Gastroesophageal sphincter (tissue), 4 donors: Measurements from ENCODE around the gene IL10RA. TPM values are rescaled to one million over a fixed set of nuclear protein-coding genes. Genes with fewer than 3 reads are reported as not detected.
A peak's percentile ranks its signal among the peaks of the same experiment; 100 is the strongest.

Experiments
- ATAC-seq: fragments of 150-250 bp; one replicate; pipeline ENCODE4 v1.9.1; 2016; ENCODE audit warnings: mild to moderate bottlenecking, moderate library complexity
- H3K27ac ChIP-seq, 4 donors: fragments of 200-600 bp; sonication (generic) in 3 of 4; 1 replicate in 3 of 4; 2 replicates in 1 of 4; pipeline ENCODE4 v1.5.1; 2016 to 2019
- H3K27me3 ChIP-seq: fragments of 200-600 bp; sonication (generic); one replicate; pipeline ENCODE4 v1.5.1; 2019
- H3K36me3 ChIP-seq, 2 donors: fragments of 200-600 bp; sonication (generic); one replicate each; pipeline ENCODE4 v1.5.1; 2019; ENCODE audit warnings: control low read depth in 1 of 2
- H3K4me1 ChIP-seq, 3 donors: fragments of 200-600 bp; sonication (generic); 1 replicate in 2 of 3; 2 replicates in 1 of 3; pipeline ENCODE4 v1.5.1; 2016 to 2019; ENCODE audit warnings: control low read depth in 2 of 3
- H3K4me3 ChIP-seq, 2 donors: fragments of 200-600 bp; sonication (generic); one replicate each; pipeline ENCODE4 v1.5.1; 2019; ENCODE audit warnings: mild to moderate bottlenecking in 1 of 2, moderate library complexity in 1 of 2
- H3K9me3 ChIP-seq, 3 donors: fragments of 200-600 bp; sonication (generic); one replicate each; pipeline ENCODE4 v1.5.1; 2017 to 2019; ENCODE audit warnings: control low read depth in 2 of 3
- EP300 ChIP-seq: sonication (generic); formaldehyde crosslinking; IDR thresholded peaks from one replicate; pipeline ENCODE4 v1.6.1; 2017; ENCODE audit warnings: antibody characterized with exemption, mild to moderate bottlenecking
- POLR2A ChIP-seq, 2 donors: fragments of 450-650 bp; IDR thresholded peaks; one replicate each; pipeline ENCODE4 v1.6.1; 2017; ENCODE audit warnings: antibody characterized with exemption in 2 of 2, mild to moderate bottlenecking in 2 of 2, moderate library complexity in 1 of 2
- POLR2AphosphoS5 ChIP-seq: sonication (generic); formaldehyde crosslinking; IDR thresholded peaks from one replicate; pipeline ENCODE4 v1.6.1; 2017; ENCODE audit warnings: antibody characterized with exemption
- WGBS, 2 donors: methylation state at CpG; one replicate each; pipeline ENCODE4 v1.1.5; 2018; ENCODE audit warnings: low coverage in 1 of 2; 5-methylcytosine and 5-hydroxymethylcytosine counted together
- total RNA-seq, 4 donors: library from RNA; depleted of rRNA; stranded (reverse); fragments of >200 nt; gene quantifications; one replicate each; pipeline ENCODE4 v1.1.0, GENCODE V29; 2016
- TF ChIP-seq, protein P1 (sequence below), 4 experiments: fragments of 200-600 bp in 2 of 4; fragments of 450-650 bp in 2 of 4; sonication (generic) in 1 of 4; IDR thresholded peaks; one replicate each; pipeline ENCODE4 v1.5.1; 2017 to 2019; ENCODE audit warnings: antibody characterized with exemption in 4 of 4, mild to moderate bottlenecking in 2 of 4, moderate library complexity in 2 of 4

The IL10RA gene
- total RNA-seq, 4 donors from 2014 or later: 16.7 to 37.3 (median 24.3) TPM

DNA sequence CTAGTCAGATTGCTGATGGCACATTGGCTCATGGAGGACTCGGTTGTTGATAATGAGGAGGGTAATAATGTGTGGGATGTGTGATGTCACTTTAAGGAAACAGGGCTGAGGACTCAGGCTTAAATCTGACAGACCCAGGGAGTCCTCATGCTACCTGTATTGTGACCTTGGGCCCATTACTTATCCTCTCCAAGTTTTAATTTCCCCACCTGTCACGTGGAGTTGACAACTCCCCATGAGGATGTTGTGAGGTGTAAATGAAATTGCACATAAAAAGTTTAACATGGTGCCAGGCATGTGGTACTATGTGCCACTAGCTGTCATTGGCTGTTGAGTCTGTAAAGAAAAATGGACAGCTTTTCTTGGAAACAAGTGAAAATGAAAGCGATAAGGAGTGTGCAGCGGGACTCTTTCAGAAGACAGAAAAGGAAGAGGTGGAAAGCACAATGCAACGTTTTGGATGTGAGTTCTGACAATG lies 15.3 kb downstream of the IL10RA start:
- Histone ChIP-seq H3K27me3 (peaks cover 8% of the 10 kb centered on the region), H3K4me1 (peaks cover 0 to 8% (median 0%) of the 10 kb centered on the region in 3 donors), H3K4me3 (no peak overlapping the region), H3K27ac (peak overlapping the region in 1 of 4 donors; percentile 65), H3K36me3 (peaks cover 0 to 29% of the 10 kb centered on the region in 2 donors), H3K9me3 (peaks cover 0 to 8% (median 0%) of the 10 kb centered on the region in 3 donors)
- no peak for TF ChIP-seq POLR2A (IDR thresholded peaks at IDR 0.05)
- no peak for TF ChIP-seq POLR2AphosphoS5
- TF ChIP-seq, protein P1, sequence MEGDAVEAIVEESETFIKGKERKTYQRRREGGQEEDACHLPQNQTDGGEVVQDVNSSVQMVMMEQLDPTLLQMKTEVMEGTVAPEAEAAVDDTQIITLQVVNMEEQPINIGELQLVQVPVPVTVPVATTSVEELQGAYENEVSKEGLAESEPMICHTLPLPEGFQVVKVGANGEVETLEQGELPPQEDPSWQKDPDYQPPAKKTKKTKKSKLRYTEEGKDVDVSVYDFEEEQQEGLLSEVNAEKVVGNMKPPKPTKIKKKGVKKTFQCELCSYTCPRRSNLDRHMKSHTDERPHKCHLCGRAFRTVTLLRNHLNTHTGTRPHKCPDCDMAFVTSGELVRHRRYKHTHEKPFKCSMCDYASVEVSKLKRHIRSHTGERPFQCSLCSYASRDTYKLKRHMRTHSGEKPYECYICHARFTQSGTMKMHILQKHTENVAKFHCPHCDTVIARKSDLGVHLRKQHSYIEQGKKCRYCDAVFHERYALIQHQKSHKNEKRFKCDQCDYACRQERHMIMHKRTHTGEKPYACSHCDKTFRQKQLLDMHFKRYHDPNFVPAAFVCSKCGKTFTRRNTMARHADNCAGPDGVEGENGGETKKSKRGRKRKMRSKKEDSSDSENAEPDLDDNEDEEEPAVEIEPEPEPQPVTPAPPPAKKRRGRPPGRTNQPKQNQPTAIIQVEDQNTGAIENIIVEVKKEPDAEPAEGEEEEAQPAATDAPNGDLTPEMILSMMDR (IDR thresholded peaks at IDR 0.05): no peak
- TF ChIP-seq EP300: no peak
- no peak for ATAC-seq
- WGBS, 2 donors: 57 to 78% methylated on average over 3 to 5 of the region's 5 CpGs

DNA sequence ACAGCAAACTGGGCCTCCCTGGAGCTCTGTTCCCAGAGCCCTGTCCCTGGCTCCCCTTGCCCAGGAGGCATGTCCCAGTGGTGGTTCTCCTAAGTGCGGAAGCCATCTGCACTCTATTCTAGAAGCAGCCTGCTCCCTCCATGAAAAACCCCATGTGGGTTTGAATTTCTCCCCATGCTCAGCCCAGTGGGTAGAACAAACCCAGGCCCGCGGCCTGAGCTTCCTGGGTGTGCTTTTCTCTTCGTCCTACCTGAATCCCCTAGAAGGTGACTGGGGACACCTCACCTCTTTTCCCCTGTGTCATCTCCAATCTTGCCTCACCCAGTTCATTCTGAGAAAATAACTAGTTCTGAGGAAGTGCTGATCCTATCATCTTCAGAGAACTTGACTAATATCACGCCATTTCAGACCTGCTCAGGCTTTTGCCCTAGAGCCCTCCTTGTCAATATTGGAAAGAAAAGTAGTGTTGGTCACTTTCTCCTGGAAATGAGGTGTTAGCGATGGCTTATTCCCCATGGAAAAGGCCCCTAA lies 15.9 kb downstream of the IL10RA start:
- Histone ChIP-seq H3K9me3 (peaks cover 0 to 8% (median 0%) of the 10 kb centered on the region in 3 donors), H3K4me1 (peaks cover 0 to 8% (median 0%) of the 10 kb centered on the region in 3 donors), H3K4me3 (no peak overlapping the region), H3K27ac (peak overlapping the region in 3 of 4 donors; percentile 14 to 65 (median 22)), H3K36me3 (peaks cover 0 to 24% of the 10 kb centered on the region in 2 donors), H3K27me3 (peaks cover 8% of the 10 kb centered on the region)
- ATAC-seq: no peak
- 80 to 100% methylated on average over 1 to 2 of the region's 6 CpGs for WGBS, 2 donors
- TF ChIP-seq, protein P1 (IDR thresholded peaks at IDR 0.05): no peak
- TF ChIP-seq POLR2A (IDR thresholded peaks at IDR 0.05) (no peak), EP300 (no peak), POLR2AphosphoS5 (no peak)

DNA sequence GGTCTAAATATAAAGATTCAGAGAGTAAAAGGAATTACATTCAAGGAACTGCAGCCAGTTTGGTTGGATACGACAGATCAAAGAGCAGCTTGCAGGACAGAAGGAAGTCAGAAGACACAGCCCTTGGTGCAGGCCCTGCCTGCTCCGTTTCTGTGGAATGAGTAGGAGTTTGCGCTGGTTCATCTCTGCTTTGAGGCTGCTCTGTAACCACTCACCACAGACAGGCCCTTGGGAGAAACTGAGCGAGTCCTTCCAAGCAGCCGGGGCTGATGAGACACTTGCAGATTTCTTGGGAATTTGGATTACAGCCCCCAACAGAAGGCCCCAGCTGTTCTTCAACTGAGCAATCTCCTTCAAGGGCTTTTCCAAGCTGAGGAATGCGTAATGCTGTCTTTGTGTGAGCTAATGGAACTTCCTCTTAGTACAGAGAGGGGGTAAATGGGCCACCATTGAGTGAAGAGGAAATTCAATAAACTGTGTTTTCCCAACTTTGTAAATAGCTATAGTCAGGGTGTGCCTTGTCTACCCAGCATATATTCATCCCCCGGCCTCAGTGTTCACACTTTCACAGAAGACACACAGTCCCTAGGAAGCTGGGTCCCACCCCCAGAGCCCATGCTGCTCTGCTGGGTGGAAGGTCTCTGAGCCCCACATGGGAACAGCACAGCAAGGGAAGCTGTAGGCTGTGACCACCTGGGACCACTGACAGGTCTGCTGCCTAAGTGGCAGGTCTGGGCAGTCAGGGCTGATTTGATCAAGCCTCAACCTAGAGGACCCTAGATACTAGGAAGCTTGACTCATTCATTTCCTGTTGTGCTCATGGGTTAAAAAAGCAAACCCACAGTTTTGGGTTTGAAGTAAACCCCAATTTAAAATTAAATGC lies 16.6 kb downstream of the IL10RA start:
- TF ChIP-seq POLR2AphosphoS5 (peak; percentile 40), EP300 (no peak)
- peaks cover 10% of the 10 kb centered on the region for H3K27me3 ChIP-seq
- peaks cover 0 to 19% of the 10 kb centered on the region in 2 donors for H3K36me3 ChIP-seq
- H3K27ac ChIP-seq: peak overlapping the region in 3 of 4 donors; percentile 33 to 65 (median 42)
- H3K4me3 ChIP-seq: no peak overlapping the region
- peak; percentile 82 for ATAC-seq
- H3K4me1 ChIP-seq: peaks cover 0 to 8% (median 0%) of the 10 kb centered on the region in 3 donors
- 10% methylated on average over 2 of the region's 7 CpGs; no CpG with 5 or more reads in 1 of the 2 donors for WGBS, 2 donors
- peaks cover 0 to 8% (median 0%) of the 10 kb centered on the region in 3 donors for H3K9me3 ChIP-seq

DNA sequence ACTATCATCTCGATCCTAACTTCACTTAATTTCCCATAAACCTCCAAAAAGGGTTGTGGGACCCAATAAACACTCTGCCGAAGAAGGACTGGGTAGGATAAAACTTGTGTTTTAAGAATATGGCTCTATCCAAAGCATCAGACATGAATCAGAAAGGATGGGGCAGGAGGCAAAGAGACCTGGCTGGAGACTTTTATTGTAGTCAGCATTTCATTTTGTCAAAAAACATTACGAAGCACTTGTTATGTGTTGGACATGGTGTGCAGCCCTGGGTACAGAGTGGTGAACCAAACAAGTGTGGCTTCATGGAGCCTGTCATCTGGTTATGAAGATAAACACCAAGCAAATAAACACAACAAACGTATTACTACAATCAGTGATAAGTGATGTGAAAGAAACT lies 17.3 kb downstream of the IL10RA start:
- H3K27me3 ChIP-seq: peaks cover 11% of the 10 kb centered on the region
- peaks cover 0 to 8% (median 0%) of the 10 kb centered on the region in 3 donors for H3K4me1 ChIP-seq
- no peak overlapping the region for H3K4me3 ChIP-seq
- ATAC-seq: no peak
- no peak for TF ChIP-seq POLR2AphosphoS5
- TF ChIP-seq EP300: no peak
- TF ChIP-seq, protein P1 (IDR thresholded peaks at IDR 0.05): no peak
- TF ChIP-seq POLR2A (IDR thresholded peaks at IDR 0.05): no peak
- peaks cover 0 to 8% (median 0%) of the 10 kb centered on the region in 3 donors for H3K9me3 ChIP-seq
- peak overlapping the region in 3 of 4 donors; percentile 33 to 65 (median 42) for H3K27ac ChIP-seq
- WGBS, 2 donors: 66 to 71% methylated on average over 4 of the region's 4 CpGs
- peaks cover 0 to 19% of the 10 kb centered on the region in 2 donors for H3K36me3 ChIP-seq

DNA sequence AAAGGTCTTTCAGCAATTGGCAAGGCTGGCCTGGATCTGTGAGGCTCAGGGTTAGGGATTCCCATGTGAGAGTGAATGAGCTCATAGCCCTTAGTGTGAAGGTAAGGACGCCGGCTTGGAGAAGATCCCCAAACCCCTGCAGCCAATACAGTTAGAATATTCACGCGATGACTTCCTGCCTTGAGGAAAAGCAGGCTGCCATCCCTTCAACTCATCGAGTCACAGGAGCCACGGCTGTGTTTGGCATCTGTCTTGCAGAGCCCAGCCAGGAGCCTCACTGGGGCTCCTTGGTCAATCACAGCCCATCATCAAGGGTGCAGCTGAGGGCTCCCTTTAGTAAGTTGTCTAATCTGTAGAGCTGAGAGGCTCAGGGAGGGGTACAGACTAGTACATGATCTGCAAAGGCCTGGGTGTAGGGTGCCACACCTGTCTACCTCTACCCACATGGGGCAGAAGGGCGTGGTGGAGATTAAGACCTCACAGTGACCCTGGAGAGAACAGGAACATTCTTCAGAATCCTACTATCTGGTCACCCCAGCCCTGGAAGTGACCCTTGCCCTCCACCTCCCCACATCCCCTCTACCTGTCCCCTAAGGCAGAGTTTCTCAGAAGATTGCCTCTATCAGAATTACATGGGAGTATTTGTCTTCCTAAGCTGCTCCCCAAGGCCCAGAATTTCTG lies 18.5 kb downstream of the IL10RA start:
- ATAC-seq: no peak
- H3K9me3 ChIP-seq: peaks cover 0 to 8% (median 0%) of the 10 kb centered on the region in 3 donors
- 94 to 96% methylated on average over 4 to 6 of the region's 7 CpGs for WGBS, 2 donors

More for the DNA sequence above, 18.5 kb downstream of the IL10RA start:
- Histone ChIP-seq H3K4me3 (no peak overlapping the region), H3K27me3 (peaks cover 11% of the 10 kb centered on the region), H3K27ac (no peak overlapping the region), H3K4me1 (peaks cover 0 to 8% (median 0%) of the 10 kb centered on the region in 3 donors), H3K36me3 (peaks cover 0 to 8% of the 10 kb centered on the region in 2 donors)
- TF ChIP-seq POLR2A (IDR thresholded peaks at IDR 0.05): no peak
- TF ChIP-seq, protein P1 (IDR thresholded peaks at IDR 0.05): no peak
- no peak for TF ChIP-seq EP300
- no peak for TF ChIP-seq POLR2AphosphoS5
